ENCODE data around the gene RYR3. TPM values are rescaled to one million over a fixed set of nuclear protein-coding genes. Genes with fewer than 3 reads are reported as not detected.

The RYR3 gene
- total RNA-seq, 1 donor from 2014 or later: 1.5 TPM

DNA sequence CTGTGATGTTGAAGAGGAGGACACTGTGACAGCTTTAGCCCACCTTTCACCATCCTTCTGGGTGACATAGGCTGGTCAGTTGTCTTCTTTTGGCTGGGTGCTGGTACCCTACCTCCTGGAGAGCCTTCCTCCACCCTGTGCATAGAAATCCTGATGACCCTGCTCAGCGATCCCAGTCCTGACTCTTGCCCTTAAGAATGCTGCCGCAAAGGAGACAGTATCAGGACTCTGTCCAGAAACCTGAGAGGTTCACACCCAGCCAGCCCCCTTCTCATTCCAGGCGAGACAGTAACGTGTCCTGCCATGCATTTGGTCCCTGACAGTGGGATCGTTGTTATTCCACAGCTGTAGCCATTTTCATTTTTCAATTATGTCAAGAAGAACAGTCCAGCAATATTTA is 344.7 kb downstream of the RYR3 start:
- Mint-ChIP-seq H3K27ac (ENCODE audit: unreplicated experiment) (no peak overlapping the region), H3K4me3 (ENCODE audit: unreplicated experiment) (no peak overlapping the region), H3K36me3 (ENCODE audit: low read depth, unreplicated experiment) (peaks cover 1% of the 10 kb centered on the region), H3K9me3 (ENCODE audit: unreplicated experiment) (peaks cover 3% of the 10 kb centered on the region), H3K27me3 (ENCODE audit: low read depth, unreplicated experiment) (peaks cover 2% of the 10 kb centered on the region), H3K4me1 (ENCODE audit: low read depth, unreplicated experiment) (no peaks in the 10 kb centered on the region)
- no peak overlapping the region for H3K27ac ChIP-seq (ENCODE audit: low read depth, low read length)
- no peaks in the 10 kb centered on the region for H3K79me2 ChIP-seq (ENCODE audit: insufficient read depth, low read length)
- DNase-seq (ENCODE audit: low read depth): no peak
- H3K9me3 ChIP-seq (ENCODE audit: insufficient read depth, low read depth, low read length): no peaks in the 10 kb centered on the region
- no peak overlapping the region for H2AFZ ChIP-seq (ENCODE audit: low read depth, low read length)
- H3K4me1 ChIP-seq (ENCODE audit: insufficient read depth, low read length): no peaks in the 10 kb centered on the region
- no peaks in the 10 kb centered on the region for H3K36me3 ChIP-seq (ENCODE audit: insufficient read depth, low read length)
- H4K20me1 ChIP-seq (ENCODE audit: insufficient read depth, low read length): no peaks in the 10 kb centered on the region
- no peak overlapping the region for H3K9ac ChIP-seq (ENCODE audit: low read length)
- no peak overlapping the region for H3K4me3 ChIP-seq (ENCODE audit: insufficient read depth, low read depth, low read length)
- TF ChIP-seq, protein P1, sequence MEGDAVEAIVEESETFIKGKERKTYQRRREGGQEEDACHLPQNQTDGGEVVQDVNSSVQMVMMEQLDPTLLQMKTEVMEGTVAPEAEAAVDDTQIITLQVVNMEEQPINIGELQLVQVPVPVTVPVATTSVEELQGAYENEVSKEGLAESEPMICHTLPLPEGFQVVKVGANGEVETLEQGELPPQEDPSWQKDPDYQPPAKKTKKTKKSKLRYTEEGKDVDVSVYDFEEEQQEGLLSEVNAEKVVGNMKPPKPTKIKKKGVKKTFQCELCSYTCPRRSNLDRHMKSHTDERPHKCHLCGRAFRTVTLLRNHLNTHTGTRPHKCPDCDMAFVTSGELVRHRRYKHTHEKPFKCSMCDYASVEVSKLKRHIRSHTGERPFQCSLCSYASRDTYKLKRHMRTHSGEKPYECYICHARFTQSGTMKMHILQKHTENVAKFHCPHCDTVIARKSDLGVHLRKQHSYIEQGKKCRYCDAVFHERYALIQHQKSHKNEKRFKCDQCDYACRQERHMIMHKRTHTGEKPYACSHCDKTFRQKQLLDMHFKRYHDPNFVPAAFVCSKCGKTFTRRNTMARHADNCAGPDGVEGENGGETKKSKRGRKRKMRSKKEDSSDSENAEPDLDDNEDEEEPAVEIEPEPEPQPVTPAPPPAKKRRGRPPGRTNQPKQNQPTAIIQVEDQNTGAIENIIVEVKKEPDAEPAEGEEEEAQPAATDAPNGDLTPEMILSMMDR (IDR thresholded peaks at IDR 0.05; ENCODE audit: insufficient read depth, low read depth, low read length): no peak
- no peak for TF ChIP-seq EZH2 (IDR thresholded peaks at IDR 0.05; ENCODE audit: insufficient read depth, low read length)
- FAIRE-seq: no peak
- no peak overlapping the region for H3K4me2 ChIP-seq (ENCODE audit: low read length)
- no peaks in the 10 kb centered on the region for H3K27me3 ChIP-seq (ENCODE audit: insufficient read depth, low read length)

DNA sequence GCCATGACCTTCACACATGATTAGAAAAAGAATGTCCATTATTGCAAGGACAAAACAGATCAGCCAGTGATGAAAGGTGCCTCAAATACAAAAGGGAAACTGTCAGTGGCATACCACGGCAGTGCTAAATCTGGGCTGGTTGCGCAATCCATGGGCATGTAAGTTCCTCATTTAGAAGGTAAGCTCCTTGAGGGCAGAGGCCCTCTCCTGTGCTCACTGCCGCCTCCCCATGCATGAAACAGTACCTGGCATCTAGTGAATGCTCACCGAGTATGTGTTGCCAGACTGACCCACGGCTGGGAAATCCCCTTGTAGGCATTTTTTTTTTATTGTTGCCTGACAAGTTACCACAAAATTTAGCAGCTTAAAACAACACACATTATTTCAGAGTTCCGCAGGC is 345.4 kb downstream of the RYR3 start:
- no peaks in the 10 kb centered on the region for H3K27me3 ChIP-seq (ENCODE audit: insufficient read depth, low read length)
- Mint-ChIP-seq H3K36me3 (ENCODE audit: low read depth, unreplicated experiment) (peaks cover 1% of the 10 kb centered on the region), H3K4me1 (ENCODE audit: low read depth, unreplicated experiment) (no peaks in the 10 kb centered on the region), H3K4me3 (ENCODE audit: unreplicated experiment) (no peak overlapping the region), H3K27me3 (ENCODE audit: low read depth, unreplicated experiment) (peaks cover 2% of the 10 kb centered on the region), H3K9me3 (ENCODE audit: unreplicated experiment) (peaks cover 3% of the 10 kb centered on the region), H3K27ac (ENCODE audit: unreplicated experiment) (no peak overlapping the region)
- no peak for TF ChIP-seq EZH2 (IDR thresholded peaks at IDR 0.05; ENCODE audit: insufficient read depth, low read length)
- TF ChIP-seq, protein P1 (IDR thresholded peaks at IDR 0.05; ENCODE audit: insufficient read depth, low read depth, low read length): no peak
- no peak overlapping the region for H2AFZ ChIP-seq (ENCODE audit: low read depth, low read length)
- H3K79me2 ChIP-seq (ENCODE audit: insufficient read depth, low read length): no peaks in the 10 kb centered on the region
- no peak for FAIRE-seq
- H3K4me2 ChIP-seq (ENCODE audit: low read length): no peak overlapping the region
- no peak for DNase-seq (ENCODE audit: low read depth)
- no peak overlapping the region for H3K27ac ChIP-seq (ENCODE audit: low read depth, low read length)
- H3K4me3 ChIP-seq (ENCODE audit: insufficient read depth, low read depth, low read length): no peak overlapping the region
- no peaks in the 10 kb centered on the region for H3K4me1 ChIP-seq (ENCODE audit: insufficient read depth, low read length)
- no peak overlapping the region for H3K9ac ChIP-seq (ENCODE audit: low read length)
- no peaks in the 10 kb centered on the region for H3K9me3 ChIP-seq (ENCODE audit: insufficient read depth, low read depth, low read length)
- no peaks in the 10 kb centered on the region for H4K20me1 ChIP-seq (ENCODE audit: insufficient read depth, low read length)
- no peaks in the 10 kb centered on the region for H3K36me3 ChIP-seq (ENCODE audit: insufficient read depth, low read length)

DNA sequence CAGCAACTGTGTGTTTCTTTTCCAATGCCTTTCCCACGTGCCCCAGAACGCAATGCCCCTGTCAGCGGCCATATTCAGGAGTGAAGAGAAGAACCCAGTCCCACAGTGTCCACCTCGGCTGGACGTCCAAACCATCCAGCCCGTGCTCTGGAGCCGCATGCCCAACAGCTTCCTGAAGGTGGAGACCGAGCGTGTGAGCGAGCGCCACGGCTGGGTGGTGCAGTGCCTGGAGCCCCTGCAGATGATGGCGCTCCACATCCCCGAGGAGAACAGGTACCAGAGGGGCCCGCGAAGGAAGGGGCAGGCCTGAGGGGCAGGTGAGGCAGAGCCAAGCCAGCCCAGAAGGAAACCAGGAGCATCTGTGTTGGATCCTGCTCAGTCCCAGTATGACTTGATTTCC is 349.4 kb downstream of the RYR3 start:
- Histone ChIP-seq H3K27me3 (ENCODE audit: insufficient read depth, low read length) (no peaks in the 10 kb centered on the region), H3K9me3 (ENCODE audit: insufficient read depth, low read depth, low read length) (no peaks in the 10 kb centered on the region), H3K27ac (ENCODE audit: low read depth, low read length) (no peak overlapping the region), H3K9ac (ENCODE audit: low read length) (no peak overlapping the region), H3K4me3 (ENCODE audit: insufficient read depth, low read depth, low read length) (no peak overlapping the region), H4K20me1 (ENCODE audit: insufficient read depth, low read length) (no peaks in the 10 kb centered on the region), H2AFZ (ENCODE audit: low read depth, low read length) (no peak overlapping the region), H3K4me2 (ENCODE audit: low read length) (no peak overlapping the region), H3K79me2 (ENCODE audit: insufficient read depth, low read length) (no peaks in the 10 kb centered on the region), H3K36me3 (ENCODE audit: insufficient read depth, low read length) (no peaks in the 10 kb centered on the region), H3K4me1 (ENCODE audit: insufficient read depth, low read length) (no peaks in the 10 kb centered on the region)
- TF ChIP-seq, protein P1 (IDR thresholded peaks at IDR 0.05; ENCODE audit: insufficient read depth, low read depth, low read length): no peak
- no peak for TF ChIP-seq EZH2 (IDR thresholded peaks at IDR 0.05; ENCODE audit: insufficient read depth, low read length)
- H3K27me3 Mint-ChIP-seq (ENCODE audit: low read depth, unreplicated experiment): peaks cover 11% of the 10 kb centered on the region
- peaks cover 4% of the 10 kb centered on the region for H3K9me3 Mint-ChIP-seq (ENCODE audit: unreplicated experiment)
- FAIRE-seq (no peak), DNase-seq (ENCODE audit: low read depth) (no peak)
- H3K4me1 Mint-ChIP-seq (ENCODE audit: low read depth, unreplicated experiment): no peaks in the 10 kb centered on the region
- no peak overlapping the region for H3K27ac Mint-ChIP-seq (ENCODE audit: unreplicated experiment)
- H3K4me3 Mint-ChIP-seq (ENCODE audit: unreplicated experiment): no peak overlapping the region
- H3K36me3 Mint-ChIP-seq (ENCODE audit: low read depth, unreplicated experiment): no peaks in the 10 kb centered on the region

Data from astrocyte (in vitro differentiated cells and primary cell).